HG03442 (cell line): ENCODE measurements around the gene ZNF688.

Experiments
- ATAC-seq: cut with Tn5 transposase; IDR thresholded peaks from one replicate; pipeline ENCODE4 v1.9.1; 2021; ENCODE audit warnings: mild to moderate bottlenecking, moderate library complexity; ENCODE audit not compliant: unreplicated experiment

ZNF688 gene

DNA sequence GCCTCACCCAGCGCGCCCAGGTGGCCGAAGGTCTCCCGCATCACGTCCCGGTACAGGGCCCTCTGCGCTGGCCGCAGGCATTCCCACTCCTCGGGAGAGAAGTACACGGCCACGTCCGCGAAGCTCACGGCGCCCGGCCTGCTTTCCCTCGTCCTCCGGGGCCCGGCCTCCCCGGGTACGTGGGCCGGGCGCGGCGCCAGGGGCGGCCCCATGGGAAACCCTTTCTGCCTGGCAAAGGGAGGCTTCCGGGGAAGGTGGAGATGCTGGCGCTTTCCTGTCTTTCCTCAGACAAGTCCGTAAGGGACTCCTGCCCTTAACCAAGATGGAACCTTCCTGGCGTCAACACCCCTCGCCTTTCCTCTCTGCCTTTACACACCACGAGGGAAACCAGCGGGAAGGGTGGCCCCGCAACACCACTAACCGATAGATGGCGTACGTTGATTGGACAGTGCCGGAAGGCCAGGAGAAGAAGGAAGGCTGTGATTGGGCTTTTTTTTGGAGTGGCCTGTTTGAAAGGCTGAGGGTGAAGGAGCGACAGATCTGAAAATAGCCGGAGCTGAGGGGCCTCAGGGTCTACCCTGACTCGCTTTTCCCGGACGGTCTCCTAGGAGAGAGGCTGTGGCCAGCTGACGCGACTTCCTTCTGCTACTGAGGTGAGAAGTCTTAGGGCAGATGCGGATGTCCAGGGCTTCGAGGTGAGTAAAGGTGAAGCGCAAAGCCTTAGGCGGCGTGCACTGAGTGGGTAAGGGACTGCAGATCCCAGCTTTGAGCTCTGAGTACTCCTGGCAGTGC, 14.1 kb upstream of the ZNF688 start, which contains the start of gene ZNF785:
Gene ZNF785, minus strand, starts transcription at position 298 of the 792 bp plus-strand sequence. Its CDS starts 86 bp downstream, at position 212.
- peak; percentile 89 for ATAC-seq

DNA sequence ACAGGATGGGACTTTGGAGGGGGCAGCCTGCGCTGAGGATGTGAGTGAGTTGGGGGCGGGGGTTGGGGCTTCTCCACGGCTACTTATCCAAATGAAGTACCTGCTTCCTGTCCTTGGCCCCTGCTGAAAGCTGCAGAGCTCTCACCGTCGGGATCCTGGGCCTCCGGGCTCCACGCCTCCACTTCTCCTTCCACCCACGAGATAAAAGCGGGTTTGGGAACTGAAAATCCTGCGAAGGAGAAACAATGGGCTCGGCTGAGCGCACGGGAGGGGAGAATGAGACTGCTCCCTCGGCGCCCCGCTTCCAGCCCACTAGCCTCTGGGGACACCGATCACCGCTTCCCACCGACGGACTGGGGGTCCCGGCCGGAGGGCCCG, 13.5 kb upstream of the ZNF688 start:
- ATAC-seq, result peak; percentile 26

- no peak for ATAC-seq
Measured at GRCh38 chr16:30582611-30583340, 11.3 kb upstream of the ZNF688 start.

- no peak for ATAC-seq
Measured at GRCh38 chr16:30581457-30581856, 9.9 kb upstream of the ZNF688 start.

DNA sequence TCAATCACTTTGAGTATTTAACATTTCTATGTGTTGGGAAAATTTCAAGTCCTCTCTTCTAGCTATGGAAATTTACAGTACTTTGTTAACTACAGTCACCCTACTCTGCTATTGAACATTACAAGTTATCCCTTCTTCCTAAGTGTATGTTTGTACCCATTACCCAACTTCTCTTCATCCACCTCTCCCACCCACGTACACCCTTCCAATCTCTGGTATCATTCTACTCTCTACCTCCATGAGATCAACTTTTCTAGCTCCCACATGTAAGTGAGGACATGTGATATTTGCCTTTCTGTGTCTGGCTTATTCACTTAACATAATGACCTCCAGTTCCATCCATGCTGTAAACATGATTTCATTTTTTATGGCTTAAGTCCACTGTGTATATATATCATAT, 3.2 kb upstream of the ZNF688 start:
- no peak for ATAC-seq

DNA sequence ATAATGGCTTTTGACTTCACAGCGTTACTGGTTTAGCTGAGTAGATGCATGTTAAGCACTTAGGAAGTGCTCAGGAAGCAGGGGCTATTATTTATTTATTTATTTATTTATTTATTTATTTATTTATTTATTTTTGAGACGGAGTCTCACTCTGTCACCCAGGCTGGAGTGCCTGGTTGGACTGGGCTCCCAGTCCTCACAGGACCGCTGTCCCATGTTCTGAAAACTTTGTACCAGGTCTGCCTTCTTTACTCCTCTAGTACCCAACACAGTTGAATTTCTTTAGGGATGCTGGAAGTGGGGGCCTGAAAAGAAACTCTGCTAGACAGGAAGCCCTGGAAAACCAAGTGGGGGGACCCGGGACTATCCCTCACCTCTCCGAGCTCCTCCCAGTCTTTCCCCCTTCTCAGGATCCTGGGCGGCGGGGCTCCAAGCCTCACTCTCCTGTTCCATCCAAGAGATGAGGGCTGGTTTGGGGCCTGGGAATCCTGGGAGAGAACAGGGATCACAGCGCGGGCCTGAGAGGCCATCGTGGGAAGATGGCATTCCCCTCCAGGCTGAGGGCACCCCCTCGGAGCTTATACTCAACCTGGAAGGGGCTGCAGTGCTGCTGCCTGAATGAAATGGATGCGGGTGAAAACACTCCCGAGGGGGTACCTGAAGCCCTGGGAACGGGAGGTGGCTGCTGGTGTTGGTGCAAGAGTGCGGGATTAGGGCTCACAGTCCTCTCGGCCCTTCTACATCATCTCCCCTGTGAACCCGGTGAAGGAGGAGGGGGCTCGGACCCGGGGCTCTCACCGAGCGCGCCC, 674 bp downstream of the ZNF688 start:
- ATAC-seq, result peak; percentile 2

GRCh38 chr16:30569746-30570635, 1.5 kb downstream of the ZNF688 start:
- no peak for ATAC-seq

- no peak for ATAC-seq
Measured at GRCh38 chr16:30569281-30569680, 2.2 kb downstream of the ZNF688 start.

GRCh38 chr16:30567991-30568638, 3.4 kb downstream of the ZNF688 start:
- no peak for ATAC-seq

DNA sequence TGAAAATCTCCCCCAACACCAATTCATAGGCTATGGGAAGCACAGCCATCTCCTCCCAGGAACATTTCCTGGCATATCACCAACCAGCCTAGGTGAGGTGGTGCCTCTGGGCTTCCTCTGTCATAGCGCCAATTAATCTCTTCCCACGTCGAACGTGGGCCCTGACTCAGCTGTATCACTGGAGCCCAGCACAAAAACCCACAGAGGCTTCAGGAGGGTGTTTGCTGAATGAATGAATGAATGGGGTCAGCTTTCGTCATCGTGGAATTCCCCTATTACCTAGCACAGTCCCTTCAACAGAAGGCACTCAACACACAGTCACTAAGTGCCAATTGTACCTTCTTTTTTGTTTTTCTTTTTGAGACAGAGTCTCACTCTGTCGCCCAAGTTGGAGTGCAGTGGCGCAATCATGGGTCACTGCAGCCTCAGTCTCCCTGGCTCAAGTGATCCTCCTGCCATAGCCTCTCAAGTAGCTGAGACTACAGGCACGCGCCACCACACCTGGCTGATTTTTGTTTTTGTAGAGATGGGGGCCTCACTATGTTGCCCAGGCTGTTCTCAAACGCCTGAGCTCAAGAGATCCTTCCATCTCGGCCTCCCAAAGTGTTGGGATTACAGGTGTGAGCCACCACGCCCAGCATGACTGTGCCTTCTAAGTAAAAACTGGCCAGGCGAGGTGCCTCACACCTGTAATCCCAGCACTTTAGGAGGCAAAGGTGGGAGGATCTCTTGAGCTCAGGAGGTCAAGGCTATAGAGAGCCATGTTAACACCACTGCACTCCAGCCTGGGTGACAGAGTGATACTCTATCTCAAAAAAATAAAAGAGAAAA, 4.1 kb downstream of the ZNF688 start:
- no peak for ATAC-seq

GRCh38 chr16:30566531-30566930, 5.0 kb downstream of the ZNF688 start:
- ATAC-seq, result no peak

DNA sequence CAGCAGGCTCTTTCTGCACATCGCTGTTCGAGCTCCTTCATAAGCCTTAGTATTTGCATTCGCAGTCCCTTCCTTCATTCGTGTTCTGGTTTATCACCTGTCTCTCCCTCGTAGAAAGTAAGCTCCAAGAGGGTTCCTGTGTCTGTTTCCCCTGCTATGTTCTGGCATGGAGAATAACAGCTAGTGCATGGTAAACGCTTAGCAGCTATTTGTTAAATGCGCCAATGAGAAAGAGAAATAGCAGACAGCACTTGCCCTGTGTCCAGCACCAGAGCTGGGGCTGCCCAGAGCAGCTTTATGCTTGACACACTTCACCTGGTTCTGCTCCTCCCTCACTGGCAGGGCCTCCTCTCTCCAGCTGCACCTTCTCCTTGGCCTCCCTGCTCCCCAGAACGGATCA, 5.5 kb downstream of the ZNF688 start:
- no peak for ATAC-seq

- ATAC-seq, result no peak
Measured at GRCh38 chr16:30565526-30565925, 6.0 kb downstream of the ZNF688 start.

DNA sequence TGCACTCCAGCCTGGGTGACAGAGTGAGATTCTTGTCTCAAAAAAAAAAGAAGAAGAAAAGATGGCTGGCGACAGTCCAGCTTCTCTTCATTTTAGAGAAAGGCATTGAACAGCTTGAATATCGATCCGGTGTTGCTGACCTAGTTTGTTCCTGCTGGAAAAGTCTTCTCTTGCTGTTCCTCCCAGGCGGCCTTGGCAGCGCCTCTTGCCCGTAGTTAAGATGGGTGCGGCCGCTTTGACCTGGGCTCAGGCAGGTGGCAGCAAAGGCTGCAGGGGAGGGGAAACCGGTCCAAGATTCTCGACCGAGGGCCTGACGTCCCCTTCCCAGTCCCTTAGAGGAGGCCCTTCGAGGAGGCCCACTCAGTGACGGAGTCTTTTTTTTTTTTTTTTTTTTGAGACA, 9.5 kb downstream of the ZNF688 start:
- ATAC-seq, result no peak

GRCh38 chr16:30561089-30561816, 10.3 kb downstream of the ZNF688 start:
- no peak for ATAC-seq

DNA sequence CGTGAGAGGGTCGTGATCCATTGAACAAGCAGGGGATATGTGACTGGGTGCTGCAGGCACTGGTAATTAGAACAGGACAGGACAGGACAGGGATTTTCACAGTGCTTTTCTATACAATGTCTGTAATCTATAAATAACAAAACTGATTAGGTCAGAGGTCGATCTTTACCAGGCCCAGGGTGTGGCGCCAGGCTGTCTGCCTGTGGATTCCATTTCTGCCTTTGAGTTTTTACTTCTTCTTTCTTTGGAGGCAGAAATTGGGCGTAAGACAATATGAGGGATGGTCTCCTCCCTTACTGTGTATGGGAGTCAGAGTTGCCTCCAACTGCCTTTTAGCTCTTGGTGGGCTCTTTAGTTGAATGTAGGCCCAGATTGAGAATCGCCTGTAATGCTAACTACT, 11.8 kb downstream of the ZNF688 start:
- ATAC-seq, result no peak

DNA sequence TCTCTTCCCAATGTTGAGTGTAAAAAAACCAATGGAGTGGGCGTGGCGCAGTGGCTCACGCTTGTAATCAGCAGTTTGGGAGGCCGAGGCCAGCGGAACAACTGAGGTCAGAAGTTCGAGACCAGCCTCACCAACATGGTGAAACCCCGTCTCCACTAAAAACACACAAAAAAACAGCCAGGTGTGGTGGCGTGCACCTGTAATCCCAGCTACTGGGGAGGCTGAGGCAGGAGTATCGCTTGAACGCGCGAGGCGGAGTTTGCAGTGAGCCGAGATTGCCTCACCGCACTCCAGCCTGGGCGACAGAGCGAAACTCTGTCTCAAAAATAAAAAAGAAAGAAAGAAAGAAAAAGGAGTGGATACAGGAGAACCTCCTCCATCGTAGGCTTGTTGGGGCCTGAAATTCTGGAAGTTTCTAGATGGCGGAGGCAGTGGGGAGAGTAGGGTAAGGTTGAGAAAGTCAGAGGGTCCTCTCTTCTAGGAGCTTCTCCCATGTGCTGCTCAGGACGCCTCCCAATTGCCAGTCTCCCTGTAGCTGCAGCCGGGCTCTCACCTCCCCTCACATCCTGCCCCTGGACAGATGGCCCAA, 12.6 kb downstream of the ZNF688 start:
- no peak for ATAC-seq
